K562 (cell line): ENCODE results near the gene TAF8. TPM values are rescaled to one million over a fixed set of nuclear protein-coding genes. Genes with fewer than 3 reads are reported as not detected.

Experiments used
- CXXC5 ChIP-seq: fragments of 250-450 bp; sonication (Bioruptor Pico); IDR thresholded peaks from 2 replicates; pipeline ENCODE4 v1.8.0; 2022; ENCODE audit warnings: inconsistent platforms, mild to moderate bottlenecking, moderate library complexity
- E2F4 ChIP-seq: sonication (generic); formaldehyde crosslinking; IDR thresholded peaks from 2 replicates; pipeline ENCODE4 v1.8.0; 2022; ENCODE audit warnings: mild to moderate bottlenecking, low read depth, missing genetic modification reagents
- FOXP4 ChIP-seq: sonication (generic); formaldehyde crosslinking; IDR thresholded peaks from 2 replicates; pipeline ENCODE4 v1.8.0; 2022; ENCODE audit warnings: mild to moderate bottlenecking, missing genetic modification reagents, borderline replicate concordance
- GTF2E2 ChIP-seq: fragments of 200-800 bp; sonication (Bioruptor generic); IDR thresholded peaks from 2 replicates; pipeline ENCODE4 v1.6.1; 2016; ENCODE audit warnings: missing genetic modification characterization, missing compliant biosample characterization
- MAFF ChIP-seq: IDR thresholded peaks from 2 replicates; pipeline ENCODE4 v1.6.1; 2012; ENCODE audit warnings: low read length, improper control_type of control experiment
- NELFE ChIP-seq: IDR thresholded peaks from 2 replicates; pipeline ENCODE4 v1.6.1; 2011; ENCODE audit warnings: mild to moderate bottlenecking; ENCODE audit not compliant: insufficient read depth, insufficient read length
- POLR2G ChIP-seq: fragments of 200-400 bp; formaldehyde crosslinking; IDR thresholded peaks from 2 replicates; pipeline ENCODE4 v1.6.1; 2017; ENCODE audit warnings: low read depth, mild to moderate bottlenecking, antibody characterized with exemption, low read length, moderate library complexity
- TEAD4 ChIP-seq, 2 experiments: sonication (generic) in 1 of 2; formaldehyde crosslinking in 1 of 2; IDR thresholded peaks; 2 replicates each; pipeline versions ENCODE4 v1.6.1 to v1.8.0; 2012 to 2022; ENCODE audit warnings: borderline replicate concordance in 1 of 2, inconsistent platforms in 1 of 2, low read length in 1 of 2, mild to moderate bottlenecking in 1 of 2, missing genetic modification reagents in 1 of 2
- ZNF239 ChIP-seq: fragments of 250-450 bp; sonication (Bioruptor Pico); IDR thresholded peaks from 2 replicates; pipeline ENCODE4 v1.4.0; 2020; ENCODE audit warnings: mild to moderate bottlenecking
- ZNF253 ChIP-seq: fragments of 250-450 bp; sonication (Bioruptor Pico); conservative IDR thresholded peaks from 2 replicates; pipeline ENCODE4 v1.6.1; 2021; ENCODE audit warnings: mild to moderate bottlenecking
- ZNF311 ChIP-seq: fragments of 250-450 bp; sonication (Bioruptor Pico); IDR thresholded peaks from 2 replicates; pipeline ENCODE4 v1.4.0; 2020; ENCODE audit warnings: mild to moderate bottlenecking, moderate library complexity
- ZNF75A ChIP-seq: fragments of 450-650 bp; formaldehyde crosslinking; IDR thresholded peaks from 2 replicates; pipeline ENCODE4 v1.4.0; 2020; ENCODE audit warnings: mild to moderate bottlenecking
- polyA plus RNA-seq, 8 experiments: library from polyadenylated mRNA; depleted of rRNA in 4 of 8; stranded (reverse) in 5 of 8; unstranded in 3 of 8; fragments of >200 nt; fragmentation: Nextera tagmentation in 2 of 8; fragmentation: Illumina TruSeq in 1 of 8; extraction: Ambion mirVana in 2 of 8; extraction: Trizol in 1 of 8; gene quantifications; 2 replicates each; pipeline versions ENCODE4 v1.2.1 to v1.2.3, GENCODE V29; 2011 to 2014; ENCODE audit warnings: inconsistent platforms in 1 of 8, missing spikeins in 1 of 8
- total RNA-seq, 7 experiments: library from RNA; depleted of rRNA in 6 of 7; stranded (reverse); fragments of >200 nt in 6 of 7; fragmentation: Illumina TruSeq in 2 of 7; extraction: Trizol in 2 of 7; gene quantifications; 2 replicates each; pipeline versions ENCODE4 v1.2.1 to v1.2.3, GENCODE V29; 2011 to 2021; ENCODE audit warnings: low replicate concordance in 1 of 7
- TF ChIP-seq, protein P1 (sequence below): sonication (generic); formaldehyde crosslinking; IDR thresholded peaks from 2 replicates; pipeline ENCODE4 v1.8.1; 2022; ENCODE audit warnings: missing genetic modification reagents
- TF ChIP-seq, protein P2 (sequence below): fragments of 450-650 bp; IDR thresholded peaks from 2 replicates; pipeline ENCODE4 v1.7.1; 2018; ENCODE audit warnings: mild to moderate bottlenecking, low read depth; ENCODE audit not compliant: partially characterized antibody

Gene TAF8
- total and polyA plus RNA-seq, 9 of the 15 experiments (the other 6 are each of a cell fraction or from before 2014, with no cell fraction given) = 29.4 to 84.0 (median 52.6) TPM

DNA sequence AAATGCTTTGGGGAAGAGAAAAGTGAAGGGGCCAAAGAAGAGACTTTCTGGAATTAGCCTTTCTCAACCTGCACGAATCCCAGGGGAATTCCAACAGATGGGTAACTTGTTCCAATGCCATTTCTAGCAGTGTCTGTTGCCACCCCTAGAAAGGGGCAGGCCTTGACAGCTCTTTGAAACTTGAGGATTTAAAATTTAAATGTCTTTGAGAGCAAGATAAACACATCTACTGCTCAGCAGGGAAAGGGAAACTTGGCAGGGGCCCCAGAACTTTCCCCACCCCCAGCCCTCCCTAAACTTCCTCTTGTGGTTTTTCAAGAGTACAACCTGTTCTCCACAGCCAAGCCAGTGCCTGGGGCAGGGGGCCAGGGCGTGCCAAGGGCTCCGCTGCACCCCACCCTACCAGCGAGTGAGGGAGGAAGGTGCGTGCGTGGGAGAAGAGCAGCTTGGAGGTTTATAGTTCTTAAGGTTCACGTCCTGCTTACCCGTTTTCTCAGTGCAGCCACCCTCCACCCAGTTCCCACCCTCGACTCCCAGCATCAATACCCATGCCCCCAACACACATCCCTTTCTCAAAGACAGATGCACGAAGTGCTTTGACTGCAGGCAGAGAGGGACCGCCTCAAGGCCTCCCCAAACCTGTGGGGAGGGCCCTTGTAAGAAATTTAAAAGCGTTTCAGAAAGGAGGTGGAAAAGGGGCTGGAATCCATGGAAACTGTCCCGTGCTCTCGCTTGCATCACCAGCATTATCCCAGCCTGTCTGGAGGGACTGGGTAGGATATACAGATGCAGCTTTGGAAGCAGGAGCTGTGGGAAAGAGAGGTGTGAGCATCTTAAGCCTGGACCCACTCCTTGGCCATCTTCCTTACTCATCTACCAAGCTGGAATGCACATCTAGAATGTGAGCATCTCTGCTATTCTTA is 4.5 kb upstream of the TAF8 start (continued):
- TF ChIP-seq FOXP4 (CRISPR knock-in tag) = no peak
- no peak for TF ChIP-seq ZNF253 (CRISPR knock-in tag)
- peak; percentile 51 for TF ChIP-seq TEAD4 (IDR thresholded peaks at IDR 0.05; ENCODE audit: low read length)
- TF ChIP-seq TEAD4 (CRISPR knock-in tag; IDR thresholded peaks at IDR 0.05; ENCODE audit: borderline replicate concordance) = no peak
- TF ChIP-seq CXXC5 (CRISPR knock-in tag) = peak; percentile 50; the same call in 1 of the 2 replicates
- no peak for TF ChIP-seq ZNF75A (CRISPR knock-in tag)
- TF ChIP-seq ZNF239 (CRISPR knock-in tag) = no peak; the same call in 1 of the 2 replicates
- TF ChIP-seq, protein P1, sequence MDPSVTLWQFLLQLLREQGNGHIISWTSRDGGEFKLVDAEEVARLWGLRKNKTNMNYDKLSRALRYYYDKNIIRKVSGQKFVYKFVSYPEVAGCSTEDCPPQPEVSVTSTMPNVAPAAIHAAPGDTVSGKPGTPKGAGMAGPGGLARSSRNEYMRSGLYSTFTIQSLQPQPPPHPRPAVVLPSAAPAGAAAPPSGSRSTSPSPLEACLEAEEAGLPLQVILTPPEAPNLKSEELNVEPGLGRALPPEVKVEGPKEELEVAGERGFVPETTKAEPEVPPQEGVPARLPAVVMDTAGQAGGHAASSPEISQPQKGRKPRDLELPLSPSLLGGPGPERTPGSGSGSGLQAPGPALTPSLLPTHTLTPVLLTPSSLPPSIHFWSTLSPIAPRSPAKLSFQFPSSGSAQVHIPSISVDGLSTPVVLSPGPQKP = no peak
- TF ChIP-seq ZNF311 (CRISPR knock-in tag) = no peak
- TF ChIP-seq MAFF = no peak
- TF ChIP-seq E2F4 = no peak
- no peak for TF ChIP-seq GTF2E2 (tag)
- TF ChIP-seq POLR2G = no peak
- TF ChIP-seq, protein P2, sequence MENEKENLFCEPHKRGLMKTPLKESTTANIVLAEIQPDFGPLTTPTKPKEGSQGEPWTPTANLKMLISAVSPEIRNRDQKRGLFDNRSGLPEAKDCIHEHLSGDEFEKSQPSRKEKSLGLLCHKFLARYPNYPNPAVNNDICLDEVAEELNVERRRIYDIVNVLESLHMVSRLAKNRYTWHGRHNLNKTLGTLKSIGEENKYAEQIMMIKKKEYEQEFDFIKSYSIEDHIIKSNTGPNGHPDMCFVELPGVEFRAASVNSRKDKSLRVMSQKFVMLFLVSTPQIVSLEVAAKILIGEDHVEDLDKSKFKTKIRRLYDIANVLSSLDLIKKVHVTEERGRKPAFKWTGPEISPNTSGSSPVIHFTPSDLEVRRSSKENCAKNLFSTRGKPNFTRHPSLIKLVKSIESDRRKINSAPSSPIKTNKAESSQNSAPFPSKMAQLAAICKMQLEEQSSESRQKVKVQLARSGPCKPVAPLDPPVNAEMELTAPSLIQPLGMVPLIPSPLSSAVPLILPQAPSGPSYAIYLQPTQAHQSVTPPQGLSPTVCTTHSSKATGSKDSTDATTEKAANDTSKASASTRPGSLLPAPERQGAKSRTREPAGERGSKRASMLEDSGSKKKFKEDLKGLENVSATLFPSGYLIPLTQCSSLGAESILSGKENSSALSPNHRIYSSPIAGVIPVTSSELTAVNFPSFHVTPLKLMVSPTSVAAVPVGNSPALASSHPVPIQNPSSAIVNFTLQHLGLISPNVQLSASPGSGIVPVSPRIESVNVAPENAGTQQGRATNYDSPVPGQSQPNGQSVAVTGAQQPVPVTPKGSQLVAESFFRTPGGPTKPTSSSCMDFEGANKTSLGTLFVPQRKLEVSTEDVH = no peak
- TF ChIP-seq NELFE = no peak
